Measurements from ENCODE around the gene MYCN.

The MYCN gene

GRCh38 chr2:15897431-15898098, 42.8 kb upstream of the MYCN start:
- no peaks in the 10 kb centered on the region for H3K9me3 ChIP-seq (ENCODE audit: severe bottlenecking)
- H3K4me1 ChIP-seq (ENCODE audit: insufficient read depth, poor library complexity, severe bottlenecking): no peaks in the 10 kb centered on the region
- no peak for ATAC-seq (ENCODE audit: low read depth)
- no peak for DNase-seq (ENCODE audit: low spot score)
- no peak overlapping the region for H3K27ac ChIP-seq (ENCODE audit: poor library complexity, severe bottlenecking)
- H3K4me3 ChIP-seq (ENCODE audit: severe bottlenecking): no peak overlapping the region
- no peaks in the 10 kb centered on the region for H3K36me3 ChIP-seq (ENCODE audit: low read depth)
- H3K27me3 ChIP-seq (ENCODE audit: insufficient read depth, poor library complexity, severe bottlenecking): no peaks in the 10 kb centered on the region
- no peak for TF ChIP-seq CTCF (IDR thresholded peaks at IDR 0.05; ENCODE audit: poor library complexity, severe bottlenecking)

GRCh38 chr2:15899327-15899612, 41.1 kb upstream of the MYCN start:
- DNase-seq (ENCODE audit: low spot score): no peak
- no peak for ATAC-seq (ENCODE audit: low read depth)
- H3K27ac ChIP-seq (ENCODE audit: poor library complexity, severe bottlenecking): no peak overlapping the region

GRCh38 chr2:15899751-15900493, 40.4 kb upstream of the MYCN start:
- DNase-seq (ENCODE audit: low spot score): no peak
- Histone ChIP-seq H3K4me3 (ENCODE audit: severe bottlenecking) (no peak overlapping the region), H3K27ac (ENCODE audit: poor library complexity, severe bottlenecking) (no peak overlapping the region), H3K4me1 (ENCODE audit: insufficient read depth, poor library complexity, severe bottlenecking) (no peaks in the 10 kb centered on the region), H3K9me3 (ENCODE audit: severe bottlenecking) (no peaks in the 10 kb centered on the region), H3K27me3 (ENCODE audit: insufficient read depth, poor library complexity, severe bottlenecking) (no peaks in the 10 kb centered on the region), H3K36me3 (ENCODE audit: low read depth) (no peaks in the 10 kb centered on the region)
- no peak for TF ChIP-seq CTCF (IDR thresholded peaks at IDR 0.05; ENCODE audit: poor library complexity, severe bottlenecking)
- ATAC-seq (ENCODE audit: low read depth): no peak

More at GRCh38 chr2:15899327-15899612, 41.1 kb upstream of the MYCN start:
- H3K27me3 ChIP-seq (ENCODE audit: insufficient read depth, poor library complexity, severe bottlenecking): no peaks in the 10 kb centered on the region
- H3K4me1 ChIP-seq (ENCODE audit: insufficient read depth, poor library complexity, severe bottlenecking): no peaks in the 10 kb centered on the region
- no peak overlapping the region for H3K4me3 ChIP-seq (ENCODE audit: severe bottlenecking)
- no peak for TF ChIP-seq CTCF (IDR thresholded peaks at IDR 0.05; ENCODE audit: poor library complexity, severe bottlenecking)
- no peaks in the 10 kb centered on the region for H3K36me3 ChIP-seq (ENCODE audit: low read depth)
- H3K9me3 ChIP-seq (ENCODE audit: severe bottlenecking): no peaks in the 10 kb centered on the region

- no peak overlapping the region for H3K27ac ChIP-seq (ENCODE audit: poor library complexity, severe bottlenecking)
- TF ChIP-seq CTCF (IDR thresholded peaks at IDR 0.05; ENCODE audit: poor library complexity, severe bottlenecking): no peak
- H3K27me3 ChIP-seq (ENCODE audit: insufficient read depth, poor library complexity, severe bottlenecking): no peaks in the 10 kb centered on the region
- no peaks in the 10 kb centered on the region for H3K9me3 ChIP-seq (ENCODE audit: severe bottlenecking)
- ATAC-seq (ENCODE audit: low read depth) (no peak), DNase-seq (ENCODE audit: low spot score) (no peak)
- H3K4me3 ChIP-seq (ENCODE audit: severe bottlenecking): no peak overlapping the region
- no peaks in the 10 kb centered on the region for H3K36me3 ChIP-seq (ENCODE audit: low read depth)
- H3K4me1 ChIP-seq (ENCODE audit: insufficient read depth, poor library complexity, severe bottlenecking): no peaks in the 10 kb centered on the region
Observed at GRCh38 chr2:15901095-15901807, 39.1 kb upstream of the MYCN start.
